CD8-positive, alpha-beta memory T cell (primary cell): ENCODE measurements around the gene LAMC1. TPM values are rescaled to one million over a fixed set of nuclear protein-coding genes. Genes with fewer than 3 reads are reported as not detected.

Experiments used
- CTCF ChIA-PET: fragments of 350-600 bp; sonication (Branson Sonifier 250); formaldehyde crosslinking; loops from one replicate; lab custom pipeline; 2021; ENCODE audit warnings: antibody characterized with exemption; lab: Charles Lee
- POLR2A ChIA-PET: fragments of 350-600 bp; sonication (Branson Sonifier 250); formaldehyde crosslinking; loops from one replicate; lab custom pipeline; 2021; ENCODE audit warnings: antibody characterized with exemption; lab: Charles Lee
- DNase-seq, 5 donors: peaks; one replicate each; pipeline versions ENCODE4 v3.0.0 to v3.0.0-alpha.2; 2020 to 2022; ENCODE audit warnings: mixed read lengths in 1 of 5
- H3K27ac ChIP-seq: one replicate; pipeline ENCODE4 v1.7.0; 2013; ENCODE audit warnings: low read depth, mild to moderate bottlenecking, low read length, moderate library complexity
- H3K27me3 ChIP-seq: 2 replicates; pipeline ENCODE4 v1.7.0; 2013; ENCODE audit warnings: low read length, mild to moderate bottlenecking; ENCODE audit not compliant: insufficient read depth, poor library complexity, severe bottlenecking
- H3K36me3 ChIP-seq: 2 replicates; pipeline ENCODE4 v1.7.0; 2013; ENCODE audit warnings: mild to moderate bottlenecking, low read length, moderate library complexity; ENCODE audit not compliant: insufficient read depth
- H3K4me1 ChIP-seq: 2 replicates; pipeline ENCODE4 v1.7.0; 2013; ENCODE audit warnings: mild to moderate bottlenecking, low read length, moderate library complexity; ENCODE audit not compliant: insufficient read depth
- H3K4me3 ChIP-seq: 2 replicates; pipeline ENCODE4 v1.7.0; 2013; ENCODE audit warnings: mild to moderate bottlenecking, low read length
- H3K9me3 ChIP-seq: 2 replicates; pipeline ENCODE4 v1.7.0; 2013; ENCODE audit warnings: mild to moderate bottlenecking, low read length
- H3K27ac Mint-ChIP-seq, 8 donors: one replicate each; pipeline ENCODE4 v1.8.0; 2020 to 2021; ENCODE audit warnings: mixed read lengths in 8 of 8, mild to moderate bottlenecking in 6 of 8, inconsistent platforms in 3 of 8, moderate library complexity in 3 of 8
- H3K27me3 Mint-ChIP-seq, 2 donors: one replicate each; pipeline ENCODE4 v1.8.0; 2020 to 2021; ENCODE audit warnings: mixed read lengths in 2 of 2, mild to moderate bottlenecking in 1 of 2, moderate library complexity in 1 of 2
- H3K36me3 Mint-ChIP-seq, 3 donors: one replicate each; pipeline ENCODE4 v1.8.0; 2020 to 2021; ENCODE audit warnings: mixed read lengths in 3 of 3, inconsistent platforms in 1 of 3, mild to moderate bottlenecking in 1 of 3
- H3K4me1 Mint-ChIP-seq, 3 donors: one replicate each; pipeline ENCODE4 v1.8.0; 2020 to 2021; ENCODE audit warnings: mixed read lengths in 3 of 3, inconsistent platforms in 1 of 3, mild to moderate bottlenecking in 1 of 3
- H3K4me3 Mint-ChIP-seq, 7 donors: one replicate each; pipeline ENCODE4 v1.8.0; 2020 to 2021; ENCODE audit warnings: mixed read lengths in 7 of 7, mild to moderate bottlenecking in 6 of 7, moderate library complexity in 4 of 7, inconsistent platforms in 2 of 7
- H3K9me3 Mint-ChIP-seq, 5 donors: one replicate each; pipeline ENCODE4 v1.8.0; 2020 to 2022; ENCODE audit warnings: mixed read lengths in 5 of 5, mild to moderate bottlenecking in 3 of 5, moderate library complexity in 2 of 5, inconsistent platforms in 1 of 5
- polyA plus RNA-seq: library from polyadenylated mRNA; unstranded; fragments of 300-500 nt; fragmentation: Illumina TruSeq; gene quantifications from one replicate; pipeline ENCODE4 v1.2.3, GENCODE V29; 2021
- total RNA-seq, 2 experiments: library from RNA; stranded (reverse); gene quantifications; one replicate each; pipeline ENCODE4 v1.2.3, GENCODE V29; 2021

Gene LAMC1
- total and polyA plus RNA-seq, 3 experiments from 2014 or later, result 0.33 to 0.58 TPM; not detected in 1

GRCh38 chr1:182993746-182994145, 29.5 kb upstream of the LAMC1 start:
- Mint-ChIP-seq H3K4me1 (no peaks in the 10 kb centered on the region), H3K9me3 (no peaks in the 10 kb centered on the region), H3K27me3 (peaks cover 13 to 50% of the 10 kb centered on the region in 2 donors), H3K36me3 (no peaks in the 10 kb centered on the region), H3K4me3 (no peak overlapping the region), H3K27ac (no peak overlapping the region)
- H3K27ac ChIP-seq, result no peak overlapping the region
- ChIA-PET CTCF (no interaction called here), POLR2A (no interaction called here)
- H3K4me3 ChIP-seq, result no peak overlapping the region
- no peak for DNase-seq
- H3K4me1 ChIP-seq, result no peaks in the 10 kb centered on the region
- no peaks in the 10 kb centered on the region for H3K9me3 ChIP-seq
- no peaks in the 10 kb centered on the region for H3K27me3 ChIP-seq
- H3K36me3 ChIP-seq, result no peaks in the 10 kb centered on the region

GRCh38 chr1:182995894-182996293, 27.3 kb upstream of the LAMC1 start:
- Mint-ChIP-seq H3K4me1 (no peaks in the 10 kb centered on the region), H3K27me3 (peaks cover 12 to 50% of the 10 kb centered on the region in 2 donors)
- POLR2A ChIA-PET, result no interaction called here

GRCh38 chr1:182996816-182997215, 26.4 kb upstream of the LAMC1 start:
- ChIA-PET POLR2A (no interaction called here), CTCF (no interaction called here)
- Histone ChIP-seq H3K36me3 (no peaks in the 10 kb centered on the region), H3K27ac (no peak overlapping the region), H3K4me1 (no peaks in the 10 kb centered on the region), H3K4me3 (no peak overlapping the region), H3K9me3 (no peaks in the 10 kb centered on the region), H3K27me3 (no peaks in the 10 kb centered on the region)
- no peak overlapping the region for H3K27ac Mint-ChIP-seq
- H3K27me3 Mint-ChIP-seq, result peaks cover 15 to 48% of the 10 kb centered on the region in 2 donors
- no peak for DNase-seq
- H3K4me3 Mint-ChIP-seq, result no peak overlapping the region
- no peaks in the 10 kb centered on the region for H3K4me1 Mint-ChIP-seq
- H3K9me3 Mint-ChIP-seq, result no peaks in the 10 kb centered on the region
- no peaks in the 10 kb centered on the region for H3K36me3 Mint-ChIP-seq

More at GRCh38 chr1:182995894-182996293, 27.3 kb upstream of the LAMC1 start:
- Mint-ChIP-seq H3K9me3 (no peaks in the 10 kb centered on the region), H3K27ac (no peak overlapping the region), H3K4me3 (no peak overlapping the region), H3K36me3 (no peaks in the 10 kb centered on the region)
- no peak for DNase-seq
- Histone ChIP-seq H3K9me3 (no peaks in the 10 kb centered on the region), H3K36me3 (no peaks in the 10 kb centered on the region), H3K27ac (no peak overlapping the region), H3K4me1 (no peaks in the 10 kb centered on the region), H3K27me3 (no peaks in the 10 kb centered on the region), H3K4me3 (no peak overlapping the region)
- CTCF ChIA-PET, result no interaction called here

- Mint-ChIP-seq H3K27me3 (peaks cover 14 to 40% of the 10 kb centered on the region in 2 donors), H3K36me3 (no peaks in the 10 kb centered on the region), H3K4me3 (no peak overlapping the region), H3K4me1 (no peaks in the 10 kb centered on the region), H3K9me3 (no peaks in the 10 kb centered on the region), H3K27ac (no peak overlapping the region)
- DNase-seq, result no peak
- no peak overlapping the region for H3K27ac ChIP-seq
- H3K4me1 ChIP-seq, result no peaks in the 10 kb centered on the region
- POLR2A ChIA-PET, result no interaction called here
- H3K9me3 ChIP-seq, result no peaks in the 10 kb centered on the region
- no peaks in the 10 kb centered on the region for H3K36me3 ChIP-seq
- CTCF ChIA-PET, result no interaction called here
- H3K27me3 ChIP-seq, result no peaks in the 10 kb centered on the region
- no peak overlapping the region for H3K4me3 ChIP-seq
These were observed 24.7 kb upstream of the LAMC1 start for GRCh38 chr1:182998482-182998881.

GRCh38 chr1:183000167-183000962, 22.9 kb upstream of the LAMC1 start:
- H3K27ac ChIP-seq, result no peak overlapping the region
- H3K27ac Mint-ChIP-seq, result no peak overlapping the region
- H3K9me3 ChIP-seq, result no peaks in the 10 kb centered on the region
- ChIA-PET POLR2A (no interaction called here), CTCF (no interaction called here)
- no peak for DNase-seq
- no peak overlapping the region for H3K4me3 Mint-ChIP-seq
- H3K27me3 Mint-ChIP-seq, result peaks cover 14 to 47% of the 10 kb centered on the region in 2 donors
- no peaks in the 10 kb centered on the region for H3K4me1 ChIP-seq
- H3K27me3 ChIP-seq, result no peaks in the 10 kb centered on the region
- peaks cover 0 to 1% (median 0%) of the 10 kb centered on the region in 5 donors for H3K9me3 Mint-ChIP-seq
- no peaks in the 10 kb centered on the region for H3K36me3 ChIP-seq
- no peaks in the 10 kb centered on the region for H3K36me3 Mint-ChIP-seq
- H3K4me1 Mint-ChIP-seq, result no peaks in the 10 kb centered on the region
- no peak overlapping the region for H3K4me3 ChIP-seq

GRCh38 chr1:183002267-183002666, 21.0 kb upstream of the LAMC1 start:
- Histone ChIP-seq H3K4me3 (no peak overlapping the region), H3K4me1 (no peaks in the 10 kb centered on the region), H3K27ac (no peak overlapping the region), H3K27me3 (no peaks in the 10 kb centered on the region), H3K36me3 (no peaks in the 10 kb centered on the region), H3K9me3 (no peaks in the 10 kb centered on the region)
- ChIA-PET CTCF (no interaction called here), POLR2A (no interaction called here)
- no peaks in the 10 kb centered on the region for H3K4me1 Mint-ChIP-seq
- H3K9me3 Mint-ChIP-seq, result peaks cover 0 to 7% (median 2%) of the 10 kb centered on the region in 5 donors
- peaks cover 17 to 46% of the 10 kb centered on the region in 2 donors for H3K27me3 Mint-ChIP-seq
- H3K27ac Mint-ChIP-seq, result no peak overlapping the region
- no peak overlapping the region for H3K4me3 Mint-ChIP-seq
- H3K36me3 Mint-ChIP-seq, result no peaks in the 10 kb centered on the region
- DNase-seq, result no peak

- Histone ChIP-seq H3K4me3 (no peak overlapping the region), H3K36me3 (no peaks in the 10 kb centered on the region), H3K4me1 (no peaks in the 10 kb centered on the region), H3K27ac (no peak overlapping the region), H3K9me3 (no peaks in the 10 kb centered on the region), H3K27me3 (no peaks in the 10 kb centered on the region)
- ChIA-PET CTCF (no interaction called here), POLR2A (no interaction called here)
- Mint-ChIP-seq H3K36me3 (no peaks in the 10 kb centered on the region), H3K4me1 (no peaks in the 10 kb centered on the region), H3K9me3 (peaks cover 0 to 7% (median 2%) of the 10 kb centered on the region in 5 donors), H3K4me3 (no peak overlapping the region), H3K27me3 (peaks cover 16 to 47% of the 10 kb centered on the region in 2 donors), H3K27ac (no peak overlapping the region)
- DNase-seq, result no peak
These were observed 20.4 kb upstream of the LAMC1 start for GRCh38 chr1:183002797-183003196.

GRCh38 chr1:183003203-183003602, 20.0 kb upstream of the LAMC1 start:
- no peaks in the 10 kb centered on the region for H3K36me3 ChIP-seq
- H3K27ac ChIP-seq, result no peak overlapping the region
- Mint-ChIP-seq H3K4me3 (no peak overlapping the region), H3K27ac (no peak overlapping the region), H3K27me3 (peaks cover 17 to 45% of the 10 kb centered on the region in 2 donors), H3K4me1 (no peaks in the 10 kb centered on the region), H3K9me3 (peaks cover 0 to 7% (median 2%) of the 10 kb centered on the region in 5 donors), H3K36me3 (no peaks in the 10 kb centered on the region)
- ChIA-PET CTCF (no interaction called here), POLR2A (no interaction called here)
- no peak for DNase-seq
- no peaks in the 10 kb centered on the region for H3K27me3 ChIP-seq
- no peaks in the 10 kb centered on the region for H3K9me3 ChIP-seq
- no peak overlapping the region for H3K4me3 ChIP-seq
- no peaks in the 10 kb centered on the region for H3K4me1 ChIP-seq
